Measurements from ENCODE around the gene PHGDH.

The PHGDH gene

GRCh38 chr1:119674835-119675289 is 36.9 kb upstream of the PHGDH start:
- H3K27ac ChIP-seq, result peak overlapping the region; percentile 52; the same call in 1 of the 2 replicates
- TF ChIP-seq CTCF (conservative IDR thresholded peaks at IDR 0.05) (peak; percentile 68), ZFX (IDR thresholded peaks at IDR 0.05) (no peak)

GRCh38 chr1:119675349-119676345 is 36.1 kb upstream of the PHGDH start:
- H3K27ac ChIP-seq, result peak overlapping the region; percentile 52
- TF ChIP-seq ZFX (IDR thresholded peaks at IDR 0.05) (no peak), CTCF (conservative IDR thresholded peaks at IDR 0.05) (peak; percentile 84)

GRCh38 chr1:119676571-119677206 is 35.0 kb upstream of the PHGDH start:
- peak overlapping the region; percentile 52 for H3K27ac ChIP-seq
- no peak for TF ChIP-seq CTCF (conservative IDR thresholded peaks at IDR 0.05)
- TF ChIP-seq ZFX (IDR thresholded peaks at IDR 0.05), result no peak

- TF ChIP-seq CTCF (conservative IDR thresholded peaks at IDR 0.05) (no peak), ZFX (IDR thresholded peaks at IDR 0.05) (no peak)
- H3K27ac ChIP-seq, result no peak overlapping the region
These were observed 32.5 kb upstream of the PHGDH start for GRCh38 chr1:119679223-119679622.

GRCh38 chr1:119680193-119680592 is 31.5 kb upstream of the PHGDH start:
- TF ChIP-seq ZFX (IDR thresholded peaks at IDR 0.05), result no peak
- no peak for TF ChIP-seq CTCF (conservative IDR thresholded peaks at IDR 0.05)

GRCh38 chr1:119680723-119681122 is 31.0 kb upstream of the PHGDH start:
- no peak for TF ChIP-seq CTCF (conservative IDR thresholded peaks at IDR 0.05)
- no peak for TF ChIP-seq ZFX (IDR thresholded peaks at IDR 0.05)
- no peak overlapping the region for H3K27ac ChIP-seq

More at GRCh38 chr1:119680193-119680592, 31.5 kb upstream of the PHGDH start:
- no peak overlapping the region for H3K27ac ChIP-seq

- TF ChIP-seq CTCF (conservative IDR thresholded peaks at IDR 0.05) (no peak), ZFX (IDR thresholded peaks at IDR 0.05) (no peak)
These were observed 30.2 kb upstream of the PHGDH start for GRCh38 chr1:119681560-119681959.

More at GRCh38 chr1:119681560-119681959, 30.2 kb upstream of the PHGDH start:
- H3K27ac ChIP-seq, result no peak overlapping the region

Data from C4-2B (cell line).